Measurements from ENCODE around the gene SLC25A10.

- no peak for TF ChIP-seq SIN3A (IDR thresholded peaks at IDR 0.05; ENCODE audit: borderline replicate concordance, insufficient read depth, low read length)
- no peak for TF ChIP-seq REST (IDR thresholded peaks at IDR 0.05; ENCODE audit: insufficient read depth in 1 of 2, low read depth in 2 of 2, low read length in 2 of 2)
- TF ChIP-seq POLR2AphosphoS5 (IDR thresholded peaks at IDR 0.05; ENCODE audit: low read depth, low read length), result no peak; the same call in none of the 2 replicates
- TF ChIP-seq TAF1 (IDR thresholded peaks at IDR 0.05; ENCODE audit: borderline replicate concordance, insufficient read depth, low read length), result no peak
Measured at GRCh38 chr17:81701288-81702071, 10.6 kb upstream of the SLC25A10 start.
